RWPE2 (cell line): ENCODE data around the gene SRMS.
"Not testable (repeated sequence)": the region's sequence is repeated elsewhere in the genome, so short reads cannot be mapped to it uniquely, and the experiment has no call there.

Source experiments
- ATAC-seq: fragments of 200-7000 bp; cut with Tn5 transposase; 3 replicates; pipeline ENCODE4 v1.9.1; 2021; ENCODE audit warnings: low read depth
- DNase-seq: peaks from one replicate; pipeline ENCODE4 v3.0.0-alpha.2; 2020; ENCODE audit warnings: low spot score
- H3K27ac ChIP-seq: fragments of 450-650 bp; 2 replicates; pipeline ENCODE4 v1.5.1; 2017; ENCODE audit warnings: mild to moderate bottlenecking; ENCODE audit not compliant: poor library complexity, severe bottlenecking
- H3K27me3 ChIP-seq: fragments of 250-450 bp; sonication (Bioruptor Pico); 2 replicates; pipeline ENCODE4 v1.5.1; 2021; ENCODE audit warnings: mild to moderate bottlenecking, moderate library complexity; ENCODE audit not compliant: insufficient read depth, poor library complexity, severe bottlenecking
- H3K36me3 ChIP-seq: fragments of 250-450 bp; sonication (Bioruptor Pico); 2 replicates; pipeline ENCODE4 v1.5.1; 2020; ENCODE audit warnings: low read depth, mild to moderate bottlenecking, moderate library complexity
- H3K4me1 ChIP-seq: fragments of 250-450 bp; sonication (Bioruptor Pico); 2 replicates; pipeline ENCODE4 v1.5.1; 2021; ENCODE audit warnings: mild to moderate bottlenecking, moderate library complexity; ENCODE audit not compliant: insufficient read depth, poor library complexity, severe bottlenecking
- H3K4me3 ChIP-seq: fragments of 250-450 bp; sonication (Bioruptor Pico); 2 replicates; pipeline ENCODE4 v1.5.1; 2021; ENCODE audit warnings: mild to moderate bottlenecking, moderate library complexity; ENCODE audit not compliant: severe bottlenecking
- H3K9me3 ChIP-seq: fragments of 250-450 bp; sonication (Bioruptor Pico); 2 replicates; pipeline ENCODE4 v1.5.1; 2021; ENCODE audit warnings: mild to moderate bottlenecking, moderate library complexity; ENCODE audit not compliant: severe bottlenecking
- CTCF ChIP-seq: fragments of 450-650 bp; IDR thresholded peaks from one replicate; pipeline ENCODE4 v1.5.1; 2017; ENCODE audit warnings: mild to moderate bottlenecking, moderate library complexity; ENCODE audit not compliant: poor library complexity, severe bottlenecking

The SRMS gene

GRCh38 chr20:63562461-63563224, 15.1 kb upstream of the SRMS start:
- H3K4me3 ChIP-seq: no peak overlapping the region
- H3K27ac ChIP-seq: no peak overlapping the region
- DNase-seq (peak; percentile 87), ATAC-seq (no peak)
- H3K4me1 ChIP-seq: no peaks in the 10 kb centered on the region
- no peak for TF ChIP-seq CTCF
- no peaks in the 10 kb centered on the region for H3K9me3 ChIP-seq
- peaks cover 53% of the 10 kb centered on the region for H3K36me3 ChIP-seq
- H3K27me3 ChIP-seq: no peaks in the 10 kb centered on the region

GRCh38 chr20:63561624-63562396, 14.3 kb upstream of the SRMS start:
- Histone ChIP-seq H3K36me3 (peaks cover 47% of the 10 kb centered on the region), H3K4me1 (no peaks in the 10 kb centered on the region), H3K27me3 (no peaks in the 10 kb centered on the region), H3K9me3 (no peaks in the 10 kb centered on the region), H3K4me3 (no peak overlapping the region), H3K27ac (no peak overlapping the region)
- peak; percentile 89 for DNase-seq
- ATAC-seq: no peak
- no peak for TF ChIP-seq CTCF

GRCh38 chr20:63560856-63561609, 13.5 kb upstream of the SRMS start:
- peak; percentile 88 for DNase-seq
- Histone ChIP-seq H3K27me3 (no peaks in the 10 kb centered on the region), H3K4me1 (no peaks in the 10 kb centered on the region), H3K9me3 (no peaks in the 10 kb centered on the region), H3K36me3 (peaks cover 43% of the 10 kb centered on the region), H3K27ac (no peak overlapping the region), H3K4me3 (no peak overlapping the region)
- no peak for TF ChIP-seq CTCF
- no peak for ATAC-seq

DNA sequence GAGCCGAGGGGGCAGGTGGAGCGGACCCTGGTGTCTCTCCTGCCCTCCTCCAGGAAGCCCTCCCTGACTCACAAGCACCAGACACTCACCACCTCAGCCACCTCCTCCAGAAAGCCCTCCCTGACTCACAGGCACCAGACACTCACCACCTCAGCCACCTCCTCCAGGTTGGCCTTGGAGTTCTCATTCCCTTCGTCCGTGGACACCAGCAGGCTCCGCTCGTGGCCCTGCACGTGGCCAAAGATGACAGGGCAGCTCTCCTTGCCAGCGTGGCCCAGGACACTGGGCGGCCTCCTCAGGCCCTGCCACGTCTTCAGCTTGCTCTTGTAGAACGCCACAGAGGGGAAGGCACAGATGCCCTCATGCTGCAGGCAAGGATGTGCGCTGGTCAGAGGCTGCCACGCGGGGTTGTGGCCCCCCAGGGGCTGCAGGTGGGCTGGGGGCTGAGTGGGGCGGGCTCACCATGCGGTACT, 12.8 kb upstream of the SRMS start:
- Histone ChIP-seq H3K27ac (no peak overlapping the region), H3K4me1 (no peaks in the 10 kb centered on the region), H3K9me3 (no peaks in the 10 kb centered on the region), H3K36me3 (peaks cover 38% of the 10 kb centered on the region), H3K4me3 (no peak overlapping the region), H3K27me3 (no peaks in the 10 kb centered on the region)
- no peak for TF ChIP-seq CTCF
- DNase-seq: no peak
- no peak for ATAC-seq

- not testable (repeated sequence) for H3K27ac ChIP-seq, H3K4me1 ChIP-seq, H3K4me3 ChIP-seq, H3K27me3 ChIP-seq, ATAC-seq, H3K9me3 ChIP-seq
- DNase-seq: peak; percentile 86
- peaks cover 38% of the 10 kb centered on the region for H3K36me3 ChIP-seq
Observed at GRCh38 chr20:63559485-63560332, 12.2 kb upstream of the SRMS start.
